Activated T-cell treated with anti-CD3 and anti-CD28 coated beads, Interleukin-2, amount 50 U/mL, for 1 hour (primary cell): ENCODE results near the gene ACTRT2.

Experiments used
- DNase-seq: peaks from one replicate; pipeline ENCODE4 v3.0.0-alpha.2; 2020

ACTRT2 gene

DNA sequence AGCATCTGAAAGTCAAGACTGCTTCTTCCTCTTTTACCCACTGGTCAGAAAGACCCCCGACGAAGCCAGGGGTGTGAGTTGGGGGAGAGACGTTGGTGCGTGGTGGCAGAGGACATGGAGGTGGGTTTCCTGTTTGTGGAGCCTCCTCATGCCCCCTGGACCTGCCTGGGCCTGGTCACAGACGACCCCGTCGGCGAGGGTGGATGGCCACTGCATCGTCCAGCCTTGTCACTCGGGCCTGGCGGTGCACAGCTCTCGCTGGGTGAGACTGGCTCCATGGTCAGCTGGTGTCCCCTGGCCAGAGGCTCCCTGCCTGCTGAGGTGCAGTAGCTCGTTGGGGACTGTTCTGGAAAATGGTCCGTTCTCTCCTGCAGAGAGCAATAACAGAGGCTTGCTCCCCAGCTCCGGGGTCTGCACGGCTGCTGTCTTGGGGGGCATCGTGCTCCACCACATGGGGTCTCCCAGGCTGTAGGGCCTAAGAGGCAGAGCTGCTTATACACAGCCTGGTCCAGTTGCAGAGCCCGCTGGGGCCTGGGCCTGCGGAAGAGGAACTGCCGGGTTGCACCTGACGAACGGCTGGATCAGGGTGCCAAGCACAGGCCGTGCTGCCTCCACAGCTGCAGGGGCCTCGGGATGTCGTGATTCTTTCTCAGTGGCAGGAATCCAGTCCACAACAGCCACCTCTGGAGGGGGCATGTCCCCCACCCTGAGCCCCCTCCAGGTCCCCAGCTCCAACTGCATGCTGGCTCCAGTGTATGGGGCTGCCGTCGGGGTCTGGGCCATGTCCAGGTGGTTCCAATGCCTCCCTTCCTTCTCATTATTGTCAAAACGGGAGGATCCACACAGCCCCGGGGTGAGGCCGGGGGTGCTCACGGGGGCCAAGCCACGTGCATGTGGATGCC is 18.0 kb upstream of the ACTRT2 start:
- DNase-seq: peak; percentile 10

DNA sequence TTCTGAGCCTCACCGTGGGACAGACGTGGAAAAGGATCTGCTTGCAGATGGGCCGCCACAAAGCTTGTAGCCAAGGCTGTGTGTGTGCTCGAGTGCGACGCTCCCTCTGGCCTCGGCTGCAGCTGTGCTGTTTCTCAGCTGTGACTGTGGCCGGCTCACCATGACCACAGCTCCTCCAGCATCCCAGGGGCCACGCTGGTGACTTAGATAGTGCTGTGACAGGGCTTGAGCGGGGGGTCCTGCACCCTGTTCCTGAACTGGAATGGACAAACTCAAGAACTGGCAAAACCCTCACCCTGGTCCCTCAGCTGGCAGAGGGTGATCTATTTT is 17.4 kb upstream of the ACTRT2 start:
- no peak for DNase-seq

DNA sequence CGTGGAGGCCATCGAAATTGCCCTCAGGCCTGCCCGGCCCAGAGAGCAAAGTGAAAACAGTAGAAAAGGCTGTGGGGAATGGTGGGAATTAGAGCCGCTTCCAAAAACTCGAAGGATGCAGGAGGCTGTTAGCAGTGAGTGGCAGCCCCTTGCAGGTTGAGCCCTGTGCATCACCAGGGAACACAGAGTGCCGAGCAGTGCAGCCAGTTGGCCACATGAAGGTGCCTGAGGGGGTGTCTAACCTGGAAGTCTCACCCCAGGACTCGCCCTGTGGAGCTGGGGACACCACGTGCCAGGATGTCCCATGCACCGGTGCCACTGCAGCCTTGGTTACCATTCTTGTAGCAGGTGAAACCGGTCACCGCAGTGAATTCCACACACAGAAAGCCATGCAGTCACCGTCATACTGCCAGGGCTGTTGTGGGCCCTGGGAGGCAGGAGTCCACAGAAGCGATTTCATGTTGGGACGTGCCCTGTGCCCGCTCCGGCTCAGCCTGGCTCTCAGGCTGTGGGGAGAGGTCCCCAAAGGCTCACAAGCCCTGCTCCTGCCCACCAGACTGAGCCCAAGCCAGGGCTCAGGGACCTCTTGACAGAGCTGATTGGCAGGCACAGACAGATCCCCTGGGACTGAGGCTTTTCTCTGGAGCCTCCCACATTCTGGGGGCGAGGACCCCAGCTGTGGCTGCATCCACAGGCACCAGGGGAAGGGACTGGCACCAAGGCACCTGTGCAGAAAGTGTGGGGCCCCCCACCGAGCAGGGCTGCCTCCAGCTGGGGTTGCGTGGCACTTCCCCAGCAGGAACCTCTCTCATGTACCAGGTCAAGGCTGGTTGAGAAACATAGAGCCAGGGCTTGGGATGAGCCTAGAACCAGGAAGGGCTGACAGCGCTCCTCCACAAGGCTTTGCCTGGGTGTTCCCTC is 16.7 kb upstream of the ACTRT2 start:
- DNase-seq: peak; percentile 12

DNA sequence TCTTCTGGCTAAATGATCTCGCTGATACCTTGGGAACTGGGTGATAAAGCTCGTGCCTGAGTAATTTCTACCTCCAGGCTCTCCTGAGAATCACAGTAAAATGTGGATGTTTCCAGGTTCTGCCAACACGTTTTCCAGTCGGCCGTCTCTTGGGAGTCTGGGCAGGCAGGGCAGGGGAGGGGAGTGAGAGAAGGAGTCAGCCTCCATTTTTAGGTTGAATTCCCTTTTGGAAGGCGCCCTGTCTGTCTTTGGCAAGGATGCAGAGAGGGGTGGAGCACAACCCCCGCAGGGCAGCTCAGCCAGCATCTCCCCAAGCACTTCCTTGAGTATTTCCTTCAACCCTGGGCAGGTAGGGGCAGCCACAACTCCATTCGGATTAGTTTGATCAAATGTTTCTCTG is 15.5 kb upstream of the ACTRT2 start:
- peak; percentile 13 for DNase-seq

DNA sequence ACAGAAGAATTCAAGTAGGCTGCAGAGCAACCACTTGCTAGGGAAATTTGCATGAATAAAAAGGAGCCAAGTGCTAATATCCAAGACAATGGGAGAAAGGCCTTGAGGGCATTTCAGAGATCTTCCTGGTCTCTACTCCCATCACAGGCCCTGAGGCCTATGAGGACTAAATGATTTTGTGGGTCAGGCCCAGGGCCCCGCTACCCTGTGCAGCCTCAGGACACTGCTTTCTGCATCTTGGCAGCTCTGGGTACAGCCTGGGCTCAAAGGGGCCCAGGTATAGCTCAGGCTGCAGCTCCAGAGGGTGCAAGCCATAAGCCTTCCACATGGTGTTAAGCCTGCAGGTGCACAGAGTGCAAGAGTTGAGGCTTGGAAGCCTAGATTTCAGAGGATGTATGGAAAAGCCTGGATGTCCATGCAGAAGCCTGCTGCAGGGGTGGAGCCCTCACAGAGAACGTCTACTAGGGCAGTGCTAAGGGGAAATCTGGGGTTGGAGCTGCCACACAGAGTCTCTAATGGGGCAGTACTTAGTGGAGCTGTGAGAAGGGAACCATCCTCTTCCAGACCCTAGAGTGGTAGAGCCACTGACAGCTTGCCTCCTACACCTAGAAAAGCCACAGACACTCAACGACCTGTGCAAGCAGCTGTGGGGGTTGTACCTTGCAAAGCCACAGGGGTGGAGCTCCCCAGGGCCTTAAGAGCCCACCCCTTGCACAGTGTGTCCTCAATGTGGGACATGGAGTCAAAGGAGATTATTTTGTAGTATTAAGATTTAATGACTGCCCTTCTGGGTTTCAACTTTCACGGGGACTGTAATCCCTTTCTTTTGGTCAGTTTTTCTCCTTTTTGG is 13.7 kb upstream of the ACTRT2 start:
- no peak for DNase-seq

DNA sequence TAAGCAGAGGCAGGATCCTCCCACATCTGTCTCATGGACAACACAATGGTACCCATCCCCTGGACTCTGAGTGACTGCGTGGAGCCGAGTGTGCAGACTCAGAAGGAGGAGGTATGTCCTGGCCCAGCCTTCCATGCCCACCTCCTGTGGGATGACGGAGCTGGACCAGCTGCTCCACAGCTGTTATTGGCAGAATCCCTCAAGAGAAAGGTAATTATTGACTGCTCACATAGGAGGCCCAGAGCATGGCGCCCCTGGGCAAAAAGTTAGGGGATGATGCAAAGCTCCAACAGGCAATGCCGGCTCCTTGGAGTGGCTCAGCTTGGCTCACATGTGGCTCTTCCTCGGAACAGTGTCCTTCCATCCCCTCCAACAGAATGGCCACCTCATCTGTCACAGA is 12.2 kb upstream of the ACTRT2 start:
- DNase-seq: no peak

DNA sequence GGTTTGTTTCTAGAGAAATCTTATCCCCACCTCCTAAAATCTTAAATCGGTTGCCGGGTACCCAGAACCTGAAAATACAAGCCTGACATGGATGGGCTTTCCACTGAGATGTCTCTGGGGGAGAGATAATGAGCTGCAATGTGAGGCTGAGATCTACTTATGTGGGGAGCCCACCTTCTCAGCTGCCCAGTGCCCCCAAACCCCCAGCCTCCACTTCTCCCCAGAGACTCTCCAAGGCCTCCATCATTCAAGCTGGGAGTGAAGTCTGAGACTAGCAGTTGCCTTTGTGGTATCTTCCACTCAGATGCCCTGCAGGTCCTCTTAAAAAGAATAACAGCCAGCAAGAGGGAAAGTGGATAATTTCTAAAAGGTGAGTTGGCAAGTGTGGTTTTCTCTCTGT is 11.7 kb upstream of the ACTRT2 start:
- DNase-seq: no peak

DNA sequence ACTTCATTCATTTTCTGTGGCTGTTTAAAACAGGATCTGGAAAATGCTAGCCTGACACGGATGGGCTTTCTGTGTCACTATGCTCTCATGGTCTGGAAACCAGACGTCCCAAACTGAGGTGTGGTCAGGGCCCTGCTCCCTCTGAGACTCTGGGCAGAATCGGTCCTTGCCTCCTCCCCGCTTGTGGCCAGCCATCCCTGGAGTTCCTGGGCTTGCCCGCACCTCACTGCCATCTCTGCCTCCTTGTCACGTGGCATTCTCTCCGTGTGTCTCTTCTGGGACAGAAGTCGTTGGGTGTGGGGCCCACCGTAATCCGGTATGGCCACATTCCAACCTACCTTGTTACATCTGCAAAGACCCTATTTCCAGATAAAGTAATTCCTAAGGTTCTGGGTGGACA is 10.1 kb upstream of the ACTRT2 start:
- no peak for DNase-seq

DNA sequence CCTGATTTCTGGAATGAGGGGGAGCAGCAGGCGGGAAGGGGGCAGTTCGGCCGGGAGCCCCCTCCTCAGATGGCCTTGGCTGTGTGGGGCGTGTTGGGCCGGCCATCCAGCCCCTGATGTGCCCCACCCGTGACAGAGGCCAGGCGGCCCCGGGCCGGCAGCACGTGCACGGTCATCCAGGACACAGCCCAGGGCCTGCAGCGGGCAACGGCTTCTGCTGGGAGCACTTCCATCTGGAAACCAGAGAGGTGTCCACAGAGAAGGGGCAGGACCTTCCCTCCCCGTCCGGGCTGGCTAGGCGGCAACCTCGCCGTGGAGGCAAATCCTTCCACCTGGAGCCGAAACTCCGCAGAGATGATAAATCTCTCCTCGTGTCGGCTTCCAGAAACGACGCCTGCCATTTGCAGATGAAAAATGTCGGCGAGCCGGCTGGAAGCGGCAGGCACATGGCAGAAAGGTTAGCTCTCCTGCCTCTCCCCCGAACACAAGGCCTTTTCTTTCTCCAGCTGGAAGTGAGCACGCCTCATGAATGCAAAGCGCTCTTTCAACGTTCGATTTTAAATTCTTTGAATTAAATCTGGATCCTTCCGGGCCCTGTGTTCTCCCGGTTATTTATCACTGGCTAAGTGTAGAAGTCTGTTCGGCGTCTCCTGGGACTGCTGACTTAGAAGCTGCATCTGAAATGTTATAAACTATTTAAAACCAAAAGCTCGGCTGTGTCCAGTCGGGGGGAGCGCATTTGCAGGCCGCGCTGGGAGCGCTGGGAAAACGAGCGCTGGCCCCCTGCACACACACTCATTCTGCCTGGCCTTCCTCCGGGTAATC is 9.4 kb upstream of the ACTRT2 start:
- DNase-seq: peak; percentile 11

DNA sequence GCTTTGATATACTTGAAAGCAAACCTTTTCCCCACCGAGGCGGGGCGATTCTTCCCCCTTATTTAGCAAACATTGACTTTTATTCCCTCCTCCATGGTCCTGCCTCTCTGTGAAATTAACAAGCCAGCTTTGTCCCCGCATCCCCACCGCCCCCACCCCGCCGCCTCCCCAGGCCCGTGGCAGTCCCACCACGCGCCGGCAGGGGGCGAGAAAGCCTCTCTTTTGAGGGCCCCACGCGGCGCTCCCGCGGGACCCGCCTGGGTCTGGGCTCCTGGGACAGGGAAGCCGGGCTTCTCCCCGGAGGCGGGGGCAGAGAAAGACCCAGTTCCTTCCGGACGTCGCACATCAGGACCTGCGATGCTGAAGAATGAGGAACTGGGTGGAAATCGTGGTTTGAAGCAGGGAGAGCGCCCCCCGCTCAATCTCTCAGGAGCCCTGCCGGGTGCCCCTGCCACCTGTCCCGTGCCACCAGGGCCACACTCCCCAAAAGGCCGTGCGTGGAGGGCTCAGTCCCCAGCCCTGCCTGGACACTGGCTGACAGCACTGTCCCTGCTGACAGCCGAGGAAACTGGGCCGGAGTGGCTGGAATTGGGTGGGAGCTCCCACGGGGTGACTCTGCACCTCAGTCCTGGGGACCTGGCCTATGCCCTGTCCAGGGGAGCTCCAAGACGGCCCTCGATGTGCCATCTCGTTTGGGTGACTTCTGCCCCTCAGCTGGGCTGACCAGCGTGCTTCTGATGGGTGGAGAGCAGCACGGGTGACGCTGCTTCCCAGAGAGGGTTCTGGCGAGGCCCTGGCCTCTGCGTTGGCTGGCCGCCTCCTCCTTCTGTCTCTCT is 8.6 kb upstream of the ACTRT2 start:
- DNase-seq: peak; percentile 69

DNA sequence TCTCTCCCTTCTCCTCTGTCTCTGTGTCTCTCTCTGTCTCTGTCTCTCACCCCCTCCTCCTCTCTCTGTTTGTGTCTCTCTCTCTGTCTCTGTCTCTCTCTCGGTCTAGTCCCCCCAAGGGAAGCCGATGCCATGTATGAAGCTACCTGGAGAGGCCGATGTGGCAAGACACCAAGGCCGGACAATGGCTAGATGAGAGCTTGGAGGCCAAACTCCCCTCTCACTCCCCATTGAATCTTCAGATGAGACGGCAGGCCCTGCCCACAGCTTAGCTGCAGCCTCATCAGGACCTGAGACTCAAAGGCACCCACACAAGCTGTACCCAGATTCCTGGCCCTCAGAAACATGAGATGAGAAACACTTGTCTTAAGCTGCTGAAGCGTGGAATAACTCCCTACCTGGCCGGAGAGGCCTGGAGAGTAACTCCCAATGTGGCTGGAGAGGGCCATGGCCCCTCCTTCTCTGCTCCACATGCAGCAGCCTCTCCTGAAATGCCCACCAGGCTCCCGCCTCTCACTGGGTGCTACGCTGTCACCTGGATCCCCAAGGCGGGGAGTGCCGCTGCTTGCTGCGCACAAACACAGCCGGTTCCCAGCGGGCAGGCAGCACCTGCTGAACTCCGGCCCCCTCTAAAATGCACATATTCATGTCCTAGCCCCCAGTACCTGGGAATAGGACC is 7.8 kb upstream of the ACTRT2 start:
- DNase-seq: peak; percentile 10

DNA sequence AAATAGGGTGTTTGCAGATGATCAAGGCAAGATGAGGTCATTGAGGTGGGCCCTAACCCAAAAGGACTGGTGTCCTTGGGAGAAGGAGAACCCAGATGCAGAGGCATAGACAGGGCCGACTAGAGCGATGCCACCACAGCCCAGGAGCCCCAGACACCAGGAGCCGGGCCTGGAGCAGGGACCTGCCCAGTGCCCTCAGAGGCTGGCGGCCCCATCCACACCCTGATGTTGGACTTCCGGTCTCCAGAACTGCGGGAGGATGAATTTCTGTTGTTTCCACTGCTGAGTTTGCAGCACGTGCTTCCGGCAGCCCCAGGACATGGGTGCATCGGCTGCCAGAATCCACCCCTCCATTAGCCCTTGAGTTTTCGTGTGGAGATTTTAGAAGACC is 7.2 kb upstream of the ACTRT2 start:
- DNase-seq: peak; percentile 13

DNA sequence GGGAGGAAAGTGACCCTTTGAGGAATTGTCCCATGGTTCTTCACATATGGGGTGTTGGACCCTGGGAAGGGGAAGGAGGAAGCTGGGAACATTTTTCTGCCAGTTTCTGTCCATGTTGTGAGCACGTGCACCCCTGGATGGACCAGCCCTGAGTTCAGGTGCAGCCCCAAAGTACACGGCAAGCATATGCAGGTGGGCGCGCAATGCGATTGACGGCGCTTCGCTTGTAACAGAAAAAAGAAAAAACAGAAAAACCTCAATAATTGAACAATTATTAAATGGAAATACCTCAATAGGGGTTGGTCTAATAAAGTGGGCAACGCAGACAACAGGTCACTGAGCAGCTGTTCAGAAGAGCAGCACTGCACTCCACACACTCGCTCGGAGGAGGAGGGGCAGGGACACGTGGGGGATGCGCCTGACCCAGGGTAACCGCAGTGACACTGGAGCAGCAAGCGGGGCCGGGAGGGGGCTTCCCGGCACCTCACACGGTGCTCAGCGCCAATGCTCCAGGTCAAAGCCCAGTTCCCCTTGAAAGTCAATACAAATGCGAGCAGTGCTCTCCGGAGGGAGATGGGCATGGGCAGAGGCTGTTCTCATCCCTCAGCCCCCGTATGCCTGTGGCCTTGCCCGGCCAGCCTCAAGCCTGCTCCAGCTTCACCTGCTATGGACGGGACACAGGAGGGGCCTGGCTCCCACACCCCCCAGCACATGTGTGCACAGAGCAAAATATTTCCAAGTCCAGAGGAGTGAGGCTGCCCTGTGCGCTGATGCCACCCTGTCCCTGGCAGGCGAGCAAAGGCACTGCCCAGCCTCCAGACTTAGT is 6.6 kb upstream of the ACTRT2 start:
- peak; percentile 13 for DNase-seq

DNA sequence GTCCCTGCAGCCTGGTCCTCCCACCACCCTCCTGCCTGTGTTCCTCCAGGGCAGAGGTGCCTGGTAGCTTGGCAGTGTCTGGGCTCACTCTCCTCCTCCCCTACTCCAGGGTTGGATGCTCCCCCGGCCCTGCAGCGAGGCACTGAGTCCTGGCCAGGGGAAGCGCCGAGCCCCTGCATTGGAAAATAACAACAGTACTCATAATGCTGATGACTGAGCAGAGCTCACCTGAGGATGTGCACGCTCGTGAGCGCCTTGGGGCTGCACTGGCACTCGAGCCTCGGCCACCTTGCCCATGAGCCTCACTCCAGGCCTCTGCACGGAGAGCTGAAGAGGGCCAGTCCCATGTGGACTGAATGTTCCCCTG is 6.0 kb upstream of the ACTRT2 start:
- no peak for DNase-seq

DNA sequence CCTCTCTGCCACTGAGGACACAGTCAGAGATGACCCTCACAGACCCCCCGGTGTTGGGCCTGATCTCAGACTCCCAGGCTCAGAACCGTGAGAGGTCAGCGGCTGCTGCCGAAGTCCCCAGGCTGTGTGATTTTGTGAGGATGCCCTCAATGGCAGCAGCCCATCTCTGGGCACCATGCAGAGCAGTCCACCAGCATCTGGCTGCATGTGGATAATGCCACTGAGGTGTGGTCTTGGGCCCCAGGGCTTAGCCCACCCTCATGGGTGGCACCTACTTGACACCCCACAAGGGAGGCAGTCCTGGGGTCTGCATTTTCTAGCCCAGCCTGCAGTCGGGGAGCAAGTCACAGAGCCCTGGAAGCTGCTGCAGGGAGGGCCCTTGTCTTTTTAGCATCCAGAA is 5.5 kb upstream of the ACTRT2 start:
- peak; percentile 13 for DNase-seq

DNA sequence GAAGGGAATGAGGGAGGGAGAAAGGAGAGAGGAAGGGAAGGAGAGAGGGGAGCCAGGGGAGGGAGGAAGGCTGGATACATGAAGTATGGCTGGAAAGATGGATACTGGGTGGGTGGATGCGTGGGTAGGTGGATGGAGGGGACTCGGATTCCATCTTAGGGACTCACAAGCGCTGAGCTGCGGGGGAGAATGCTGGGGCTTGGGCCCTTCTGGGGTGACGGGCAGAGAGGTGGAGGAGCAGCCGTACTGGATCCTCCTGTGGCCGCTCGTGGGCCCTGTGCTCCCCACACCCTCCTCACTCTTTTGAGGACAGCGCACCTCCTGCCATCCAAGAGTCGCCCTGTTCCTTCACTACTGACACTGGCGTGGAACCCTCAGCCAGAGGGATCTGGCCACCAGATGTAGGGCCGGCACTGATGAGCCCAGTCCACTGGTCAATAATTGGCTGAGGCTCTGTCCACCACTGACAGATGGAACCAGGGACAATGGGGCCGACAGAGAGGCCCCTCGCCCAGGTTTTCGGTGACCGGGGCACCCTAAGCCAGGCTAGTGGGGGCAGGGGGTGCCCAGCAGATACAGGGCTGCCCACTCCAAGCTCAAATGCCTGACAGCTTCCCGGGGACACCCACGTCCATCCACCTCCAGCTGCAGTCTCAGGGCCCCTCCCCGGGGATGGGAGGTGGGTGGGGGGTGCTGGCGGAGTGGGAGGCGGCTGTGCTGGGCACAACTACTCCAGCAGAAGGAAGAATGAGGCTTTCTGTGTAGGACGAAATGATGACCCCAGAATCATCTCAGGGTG is 4.4 kb upstream of the ACTRT2 start:
- peak; percentile 8 for DNase-seq

DNA sequence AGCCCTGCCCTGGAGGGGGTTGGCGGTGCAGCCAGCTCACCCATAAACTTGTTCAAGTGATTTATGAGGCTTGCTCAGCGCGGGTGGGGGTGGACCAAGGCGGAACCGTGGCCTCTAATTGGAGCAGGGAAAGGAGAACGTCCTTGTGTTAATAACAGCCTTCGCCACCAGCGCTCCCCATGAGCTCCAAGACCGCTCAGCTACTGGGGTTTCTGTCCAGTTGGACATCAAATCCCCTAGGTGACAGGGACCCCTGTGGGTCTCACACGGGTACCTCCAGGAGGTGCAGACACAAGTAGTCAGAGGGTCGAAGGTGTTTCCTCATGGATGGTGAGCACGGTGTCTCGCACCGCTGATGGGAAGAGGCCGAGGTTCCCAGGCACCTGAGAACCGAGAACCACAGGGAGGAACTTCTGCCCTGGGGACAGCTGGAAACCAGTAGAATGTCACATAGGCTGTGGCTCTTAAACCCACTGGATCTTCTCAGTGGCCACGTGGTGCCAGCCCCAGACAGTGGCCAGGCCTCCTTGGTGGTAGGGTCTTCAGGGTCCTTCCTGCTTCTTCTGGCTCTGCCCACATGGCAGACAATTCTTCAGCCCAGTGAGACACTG is 3.7 kb upstream of the ACTRT2 start:
- DNase-seq: no peak

DNA sequence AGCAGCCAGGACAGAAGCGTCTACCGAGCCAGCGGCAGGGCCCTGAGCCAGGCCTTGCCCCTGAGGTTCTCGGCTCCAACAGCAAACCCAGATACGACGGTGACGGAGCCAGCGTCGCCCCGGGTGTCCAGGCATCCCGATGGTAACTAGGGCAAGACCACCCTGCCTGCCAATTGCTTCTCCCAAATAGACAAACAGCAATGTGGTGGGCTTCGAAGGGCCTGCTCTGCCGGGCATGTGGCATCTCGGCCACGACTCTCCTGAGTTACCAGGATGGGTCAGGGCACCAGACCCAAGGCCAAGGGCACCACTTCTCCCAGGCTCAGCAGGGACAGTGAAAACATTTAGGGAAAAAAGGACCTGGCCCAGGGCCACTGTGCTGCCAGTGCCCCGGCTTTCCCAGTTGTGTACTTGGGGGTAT is 3.2 kb upstream of the ACTRT2 start:
- no peak for DNase-seq
